GM19193 (cell line): ENCODE results near the gene ADAMTS15.

Experiments used
- POLR2A ChIP-seq: IDR thresholded peaks from 4 replicates; pipeline ENCODE4 v1.6.1; 2011; ENCODE audit not compliant: insufficient read depth, insufficient read length; ENCODE audit errors: extremely low read depth

ADAMTS15 gene

DNA sequence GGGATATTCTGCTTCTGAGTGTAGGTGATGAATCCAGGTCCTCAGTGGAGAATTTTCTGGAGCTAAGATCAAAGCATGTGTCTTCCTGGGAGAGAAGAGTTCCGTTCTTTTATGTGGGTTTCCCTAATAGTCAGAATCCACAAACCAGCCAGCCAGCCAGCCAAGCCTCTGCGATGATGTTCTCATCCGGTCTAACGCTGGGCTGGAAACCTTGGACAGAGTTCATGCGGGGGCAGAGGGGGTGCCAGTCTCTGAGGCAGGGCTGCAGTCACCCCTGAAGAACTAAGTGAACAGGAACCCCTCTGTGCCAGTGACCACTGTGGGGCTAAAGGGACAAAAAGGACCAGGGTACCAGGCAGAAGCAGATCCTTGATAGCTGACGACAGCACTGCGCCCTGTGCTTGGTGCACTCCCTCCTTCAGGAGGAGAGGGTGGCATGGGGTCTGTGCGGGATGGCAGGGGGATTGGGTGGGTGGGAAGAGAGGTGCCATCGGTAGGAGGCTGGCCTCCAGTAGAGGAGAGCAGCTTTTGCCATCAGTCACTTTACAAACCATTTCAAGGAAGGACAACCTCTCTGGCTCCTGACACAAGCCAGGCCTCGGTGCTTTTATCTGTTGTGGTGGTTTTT lies 27.1 kb downstream of the ADAMTS15 start:
- no peak for TF ChIP-seq POLR2A

DNA sequence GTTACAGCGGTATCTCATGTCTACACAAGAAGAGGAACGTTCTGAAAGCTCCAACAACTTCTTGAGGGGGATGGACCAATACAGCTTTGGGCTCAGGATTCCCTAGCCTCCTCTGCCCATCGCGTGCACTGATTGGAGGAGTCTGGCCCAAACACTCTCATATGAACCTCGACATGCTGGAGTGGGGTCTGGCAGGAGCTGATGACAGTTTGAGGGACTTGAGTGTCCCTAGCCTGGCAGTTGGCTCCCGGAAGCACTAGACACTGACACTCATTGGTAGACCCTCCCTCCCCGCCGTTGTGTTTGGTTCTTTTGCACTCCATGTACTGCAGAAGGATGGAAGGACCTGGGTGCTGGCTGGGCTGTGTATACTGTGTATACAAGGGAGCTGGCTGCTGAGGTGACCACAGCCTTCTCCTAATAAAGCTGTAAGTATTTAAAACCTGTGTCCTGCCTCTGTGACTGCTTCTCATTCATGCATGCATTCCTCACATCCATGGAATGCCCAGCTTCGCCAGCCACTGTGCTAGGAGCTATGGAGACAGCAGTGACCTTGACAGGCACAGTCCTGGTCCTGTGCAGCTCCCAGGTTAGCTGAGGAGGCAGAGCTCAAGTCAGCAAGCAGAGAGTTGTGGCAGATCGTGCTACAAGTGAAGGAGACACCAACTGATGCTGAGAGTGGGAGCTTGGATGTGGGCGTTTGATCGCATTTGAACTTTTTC lies 27.9 kb downstream of the ADAMTS15 start:
- no peak for TF ChIP-seq POLR2A

DNA sequence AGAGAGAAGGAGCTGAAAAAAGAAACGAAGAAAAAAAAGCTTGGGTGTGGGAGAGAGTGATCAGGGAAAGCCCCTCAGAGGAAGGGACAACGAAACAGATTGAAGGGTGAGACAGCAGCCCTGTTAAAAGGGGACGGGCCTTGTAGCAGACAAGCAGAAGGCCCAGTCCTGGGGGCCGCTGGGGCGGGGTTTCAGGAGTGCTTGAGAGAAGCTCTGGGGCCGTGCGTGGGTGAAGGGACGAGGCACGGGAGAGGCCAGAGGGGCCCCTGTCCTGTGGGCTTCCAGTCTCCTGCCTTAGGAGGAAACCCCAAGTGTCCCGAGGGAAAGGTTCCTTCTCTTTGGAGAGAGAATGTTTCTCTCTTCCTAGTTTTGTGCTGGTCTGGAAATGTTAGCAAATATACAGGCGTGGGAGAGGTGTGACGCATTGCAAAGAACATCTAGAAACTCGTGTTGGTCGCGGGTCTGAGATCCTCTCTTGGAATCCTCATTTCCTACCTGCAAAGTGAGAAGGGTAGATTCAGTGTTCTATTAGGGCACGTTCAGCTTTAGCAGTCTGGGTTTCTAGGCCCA lies 28.6 kb downstream of the ADAMTS15 start:
- no peak for TF ChIP-seq POLR2A

DNA sequence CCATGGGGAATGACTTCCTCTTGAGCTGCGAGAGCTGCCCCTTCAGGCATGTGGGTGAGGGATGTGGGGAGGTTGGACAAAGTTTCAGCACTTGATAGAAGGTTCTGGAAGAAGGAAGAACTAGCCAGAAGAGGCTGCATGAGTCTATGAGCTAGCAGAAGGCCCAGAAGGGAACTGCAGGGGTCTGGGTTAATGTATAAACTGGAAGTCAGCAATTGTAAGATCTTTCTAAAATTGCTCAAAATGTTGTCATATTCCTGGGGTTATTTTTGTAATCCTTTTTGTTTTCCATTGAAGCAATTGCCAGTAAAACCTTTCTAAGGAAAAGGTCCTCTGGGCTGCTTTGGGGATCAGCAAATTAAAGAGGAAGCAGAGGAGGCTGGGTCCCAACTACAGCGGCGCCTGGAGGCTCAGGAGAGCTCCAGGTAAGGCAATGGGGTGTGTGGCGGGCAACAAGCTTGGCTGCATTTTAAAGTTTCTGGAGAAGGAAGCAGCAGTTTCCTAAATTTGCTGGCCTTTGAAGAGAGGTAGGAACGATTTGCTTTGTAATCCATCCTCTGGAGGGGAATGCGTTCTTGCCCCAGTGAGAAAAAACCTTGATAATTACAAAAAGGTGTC lies 29.2 kb downstream of the ADAMTS15 start:
- TF ChIP-seq POLR2A: no peak

DNA sequence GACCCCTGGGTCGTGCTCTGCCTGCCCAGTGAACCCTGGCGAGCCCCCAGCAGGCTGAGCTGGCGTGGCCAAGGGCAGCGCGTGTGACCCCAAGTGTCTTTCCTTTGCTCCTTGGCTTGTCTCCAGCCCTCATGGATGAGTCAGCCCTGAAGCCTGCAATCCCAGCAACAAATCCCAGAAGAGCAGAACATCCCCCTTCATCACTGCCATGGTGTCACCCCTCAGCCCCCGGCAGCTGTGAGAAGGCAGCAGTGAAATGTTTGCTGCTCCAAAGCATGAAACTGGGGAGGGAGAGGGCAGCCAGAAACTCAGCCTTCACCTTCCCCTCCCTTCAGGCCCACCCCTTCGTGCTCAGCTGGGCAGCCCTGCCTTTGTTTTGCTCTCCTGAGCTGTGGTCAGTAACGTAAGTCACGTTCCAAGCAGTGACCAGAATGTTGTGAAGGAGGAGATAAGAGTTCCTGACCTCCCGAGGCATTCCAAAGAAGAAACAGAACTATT lies 29.8 kb downstream of the ADAMTS15 start:
- no peak for TF ChIP-seq POLR2A

DNA sequence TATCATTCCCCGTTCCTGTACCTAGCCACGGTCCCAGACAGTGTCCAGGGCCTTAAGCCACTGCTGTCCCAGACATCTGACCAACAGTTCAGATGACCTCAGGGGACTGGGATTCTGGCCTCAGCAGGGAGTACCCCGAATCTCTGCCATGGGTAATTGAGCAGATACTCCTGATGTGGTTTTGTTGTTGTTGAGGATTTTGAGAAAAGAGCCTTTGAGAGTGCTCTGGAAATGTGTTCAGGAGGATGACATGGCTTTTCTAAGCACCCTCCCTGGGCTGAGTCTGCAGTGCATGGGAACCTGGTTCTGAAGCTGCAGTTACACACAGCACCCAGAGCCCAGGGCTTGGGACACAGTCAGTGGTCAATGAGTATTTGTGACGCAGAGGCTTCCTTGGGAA lies 30.4 kb downstream of the ADAMTS15 start:
- no peak for TF ChIP-seq POLR2A

DNA sequence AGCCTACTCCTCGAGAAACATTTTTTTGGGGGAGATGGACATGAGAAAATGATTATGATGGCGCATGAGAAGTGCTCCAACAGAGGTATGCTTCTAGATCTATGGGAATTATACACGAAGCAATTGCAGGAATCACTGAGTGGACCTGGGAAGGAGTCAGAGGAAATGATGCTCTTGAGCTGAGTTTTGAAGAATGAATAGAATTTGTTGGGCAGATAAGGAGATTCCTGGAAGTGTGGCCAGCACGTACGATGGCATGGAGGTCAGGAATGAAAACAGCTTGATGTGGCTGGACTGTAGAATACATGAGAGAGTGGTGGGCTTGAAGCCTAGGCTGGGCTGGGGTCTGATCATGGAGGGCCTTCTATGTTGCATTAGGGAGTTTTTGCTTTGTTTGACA lies 31.7 kb downstream of the ADAMTS15 start:
- TF ChIP-seq POLR2A: no peak

DNA sequence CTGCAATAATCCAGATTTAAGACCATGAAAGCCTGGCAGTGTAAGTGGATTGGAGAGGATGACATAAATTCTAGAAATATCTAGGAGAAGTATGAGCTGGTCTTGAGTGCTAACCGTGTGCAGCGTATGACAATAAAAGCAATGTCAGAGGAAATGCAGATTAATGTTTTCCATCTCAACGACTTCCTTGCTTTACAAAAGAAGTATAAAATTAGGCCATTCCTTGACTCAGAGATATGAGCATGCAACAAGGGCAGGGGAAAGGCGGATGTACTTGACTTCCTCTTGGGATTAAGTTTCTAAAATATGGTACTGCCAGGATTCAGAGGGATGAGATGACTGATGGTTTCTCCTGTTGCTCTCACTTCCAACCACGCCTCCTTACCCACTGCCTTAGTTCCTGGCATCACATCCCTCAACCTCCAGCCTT lies 32.3 kb downstream of the ADAMTS15 start:
- TF ChIP-seq POLR2A: no peak

DNA sequence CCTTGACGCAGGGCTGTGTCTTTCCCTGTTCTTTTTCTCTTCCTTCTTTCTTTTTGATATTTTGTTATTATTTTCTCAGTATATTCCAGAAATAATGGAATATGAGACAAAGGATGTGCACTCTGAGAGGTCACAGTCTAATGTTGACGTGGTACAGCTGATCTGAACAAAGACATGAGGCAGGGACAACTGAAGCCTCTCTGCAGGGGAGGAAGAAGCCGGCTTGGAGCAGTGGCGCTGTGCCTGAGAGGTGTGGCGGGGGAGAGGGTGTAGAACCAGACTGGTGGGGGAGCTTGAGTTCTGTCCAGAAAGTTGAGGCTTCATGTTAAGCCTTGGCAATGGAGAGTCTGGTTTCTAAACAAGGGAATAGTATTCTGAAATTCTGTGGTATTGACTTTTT lies 34.7 kb downstream of the ADAMTS15 start:
- TF ChIP-seq POLR2A: no peak

DNA sequence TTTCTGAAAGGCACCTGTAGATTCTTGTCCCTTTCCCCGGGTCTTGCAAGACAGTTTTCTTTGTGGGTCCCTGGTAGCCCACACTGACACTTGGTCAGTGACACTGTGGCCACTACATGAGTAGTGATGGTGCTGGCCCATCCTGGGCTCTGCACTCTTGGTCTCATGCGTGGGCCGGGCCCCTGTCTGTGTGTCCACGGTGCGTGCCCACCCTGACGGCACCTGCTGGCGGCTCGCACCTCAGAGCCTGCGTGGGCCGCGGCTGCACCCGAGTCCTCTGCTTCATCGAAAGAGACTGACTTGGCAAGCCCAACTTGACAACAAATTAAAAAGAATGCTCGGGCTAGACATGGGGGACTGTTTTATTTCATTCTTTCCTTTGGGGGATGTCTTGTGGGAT lies 37.5 kb downstream of the ADAMTS15 start:
- no peak for TF ChIP-seq POLR2A

DNA sequence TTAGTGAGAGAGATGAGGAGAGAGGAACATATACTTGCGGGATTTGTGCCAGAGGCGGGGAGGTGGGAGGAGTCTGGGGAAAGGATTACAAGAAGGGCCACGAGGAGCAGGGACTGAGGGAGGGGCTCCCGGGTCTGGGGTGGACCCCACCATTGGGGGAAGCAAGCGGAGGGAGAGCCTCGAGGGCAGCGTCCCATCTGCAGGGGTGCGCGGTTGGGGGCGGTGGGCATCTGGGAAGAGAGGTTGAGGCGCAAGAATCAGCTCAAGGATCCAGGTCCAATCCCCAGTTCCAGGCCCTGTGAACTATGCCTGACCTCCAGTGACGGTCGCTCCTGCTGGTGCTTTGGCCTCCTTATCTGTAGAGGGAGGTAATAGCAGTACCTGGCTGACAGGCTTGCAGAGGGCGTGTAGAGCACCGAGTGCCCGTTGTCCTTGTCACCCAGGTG lies 38.0 kb downstream of the ADAMTS15 start:
- TF ChIP-seq POLR2A: no peak

DNA sequence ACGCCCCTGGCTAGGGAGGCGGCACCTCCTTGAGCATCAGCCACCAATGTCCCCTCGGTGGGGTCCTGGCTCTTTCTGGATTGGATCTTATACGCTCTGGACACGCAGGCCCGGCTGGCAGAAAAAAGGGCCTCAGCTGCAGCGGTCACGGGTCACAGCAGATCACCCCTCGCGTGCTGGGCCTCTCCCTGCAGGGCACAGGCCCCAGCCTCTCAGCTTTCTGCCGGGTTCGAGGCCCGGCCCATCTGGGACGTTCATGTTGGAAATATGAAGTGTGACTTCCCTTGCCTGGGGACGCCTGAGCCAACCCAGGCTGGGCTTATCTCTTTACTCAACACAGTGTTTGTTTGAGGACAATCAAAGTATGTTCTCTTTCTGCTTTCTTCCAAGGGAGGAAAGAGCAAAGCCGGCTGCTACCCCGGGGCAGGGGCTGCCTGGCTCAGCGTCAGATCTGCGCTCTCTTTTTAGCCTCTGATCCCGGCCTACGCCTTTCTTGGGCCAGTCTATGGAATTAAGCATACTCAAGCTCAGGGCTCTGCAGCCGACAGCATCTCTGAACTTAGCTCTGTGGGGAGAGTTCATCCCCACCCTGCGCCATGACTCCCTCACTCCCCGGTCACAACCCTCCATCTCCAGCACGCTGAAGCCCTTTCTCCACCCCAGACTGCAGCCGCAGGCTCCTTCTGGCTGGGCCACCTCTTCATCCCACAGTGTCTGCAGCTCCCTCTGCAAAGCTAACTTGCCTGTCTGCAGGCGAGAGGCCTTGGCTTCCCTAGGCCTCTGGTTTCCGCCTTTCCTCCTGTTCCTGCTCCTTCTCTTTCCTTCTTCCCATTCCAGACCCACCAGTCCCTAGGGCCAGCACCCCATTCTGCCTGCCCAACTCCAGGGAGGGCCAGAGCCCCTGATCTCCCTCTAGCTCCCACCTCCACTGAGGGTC lies 38.8 kb downstream of the ADAMTS15 start:
- no peak for TF ChIP-seq POLR2A

DNA sequence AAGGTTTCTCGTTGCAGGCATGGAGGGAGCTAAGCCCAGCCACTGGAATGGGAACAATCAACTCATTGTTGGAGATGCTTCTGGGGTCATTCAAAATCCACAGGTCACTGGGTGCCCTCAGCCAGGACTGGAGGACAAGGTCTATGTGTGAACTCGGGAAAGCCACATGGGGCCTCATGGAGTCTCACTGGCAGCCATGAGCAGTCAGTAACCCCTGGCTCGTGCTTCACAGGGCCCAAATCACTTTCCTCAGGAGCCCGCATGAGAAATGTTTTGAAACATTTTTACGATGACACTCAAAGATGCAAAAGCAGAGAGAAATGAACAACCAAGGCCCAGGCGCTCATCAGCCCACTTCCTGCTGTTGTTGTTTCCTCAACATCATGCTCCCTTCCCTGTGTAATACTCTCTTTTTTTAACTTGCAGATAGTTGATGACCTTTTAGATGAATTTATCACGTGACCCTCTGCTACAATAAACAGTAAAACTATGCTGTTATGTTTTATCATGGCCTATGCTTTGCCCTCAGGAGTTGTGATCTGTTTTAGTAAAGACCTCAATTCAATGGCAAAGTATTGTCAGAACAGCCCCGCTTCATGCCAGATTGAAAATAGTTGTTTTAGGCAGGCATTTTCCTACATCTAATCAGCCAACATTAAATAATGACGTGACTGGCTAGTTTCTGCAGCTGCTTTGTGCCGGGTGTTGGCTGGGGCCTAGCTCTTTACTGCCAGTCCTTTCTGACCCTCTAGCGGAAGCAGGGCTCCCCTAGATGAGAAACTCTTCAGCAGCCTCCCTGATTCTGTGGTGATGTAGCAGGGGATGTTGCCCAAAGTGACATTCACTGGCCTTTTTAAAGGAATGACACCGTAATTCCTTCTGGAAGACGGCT lies 39.7 kb downstream of the ADAMTS15 start:
- no peak for TF ChIP-seq POLR2A

DNA sequence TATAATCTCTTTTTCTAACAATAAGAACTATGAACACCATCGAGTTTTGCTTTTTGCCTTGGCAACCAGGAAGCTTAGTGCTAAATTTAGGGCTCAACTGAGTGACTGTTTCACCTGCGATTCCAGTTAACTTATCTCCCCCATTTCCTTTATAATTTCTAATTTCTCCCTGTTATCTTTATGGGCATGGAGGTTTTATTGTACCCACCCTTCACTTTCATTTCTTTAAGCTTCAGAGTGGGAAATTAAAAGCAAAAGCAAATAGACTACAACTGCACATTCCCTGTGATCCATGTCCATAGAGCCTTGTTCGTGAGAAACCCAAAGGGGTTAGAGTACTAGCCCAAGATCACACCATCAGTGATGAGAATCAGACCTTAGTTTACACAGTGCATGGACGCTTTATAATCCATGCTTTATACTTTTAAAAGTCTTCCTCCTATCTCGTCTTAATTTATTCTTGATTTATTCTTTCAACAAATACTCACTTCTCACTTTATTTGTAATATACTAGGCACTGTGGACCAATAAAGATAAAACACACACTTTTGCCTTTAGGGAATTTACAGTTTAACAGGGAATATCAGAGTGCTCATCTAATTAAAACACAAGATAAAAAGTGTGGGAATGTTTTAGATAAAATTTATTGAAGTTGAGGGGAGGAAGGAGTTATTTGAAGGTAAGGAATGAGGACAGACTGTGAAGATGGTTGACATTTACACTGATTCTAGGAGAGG lies 40.6 kb downstream of the ADAMTS15 start:
- TF ChIP-seq POLR2A: no peak

DNA sequence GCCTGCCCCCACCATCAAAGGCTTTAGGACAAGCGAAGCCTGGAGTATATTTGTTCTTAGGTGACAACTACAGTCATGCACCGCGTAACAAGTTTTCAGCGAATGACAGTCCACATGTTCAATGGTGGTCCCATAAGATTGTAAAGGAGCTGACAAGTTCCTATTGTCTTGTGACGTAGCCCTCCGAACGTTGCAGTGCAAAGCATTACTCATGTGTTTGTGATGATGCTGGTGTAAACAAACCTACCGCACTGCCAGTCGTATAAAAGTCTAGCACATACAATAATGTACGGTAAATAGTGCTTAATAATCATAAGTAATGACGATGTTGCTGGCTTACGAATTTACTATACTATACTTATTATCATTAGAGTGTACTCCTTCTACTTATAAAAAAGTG lies 41.3 kb downstream of the ADAMTS15 start:
- no peak for TF ChIP-seq POLR2A
